WI38 (cell line): ENCODE results near the gene FNDC7.
"Not testable (repeated sequence)": the region's sequence is repeated elsewhere in the genome, so short reads cannot be mapped to it uniquely, and the experiment has no call there.

ENCODE experiments used
- H3K4me3 ChIP-seq: 2 replicates; pipeline ENCODE4 v1.5.1; 2011; ENCODE audit warnings: low read depth, mild to moderate bottlenecking, control low read depth, low read length
- CTCF ChIP-seq: IDR thresholded peaks from 2 replicates; pipeline ENCODE4 v1.5.1; 2012; ENCODE audit warnings: low read depth, mild to moderate bottlenecking, control low read depth, low read length

Gene FNDC7

GRCh38 chr1:108701176-108701849 lies 11.4 kb upstream of the FNDC7 start:
- no peak overlapping the region for H3K4me3 ChIP-seq
- TF ChIP-seq CTCF = no peak

GRCh38 chr1:108702109-108702508 lies 10.6 kb upstream of the FNDC7 start:
- H3K4me3 ChIP-seq = not testable (repeated sequence)

- no peak overlapping the region for H3K4me3 ChIP-seq
- no peak for TF ChIP-seq CTCF
These were observed 8.8 kb upstream of the FNDC7 start for GRCh38 chr1:108703939-108704338.

GRCh38 chr1:108704496-108704895 lies 8.2 kb upstream of the FNDC7 start:
- H3K4me3 ChIP-seq = no peak overlapping the region
- TF ChIP-seq CTCF = no peak

- H3K4me3 ChIP-seq = no peak overlapping the region
- TF ChIP-seq CTCF = no peak
These were observed 6.1 kb upstream of the FNDC7 start for GRCh38 chr1:108706643-108707042.

- no peak overlapping the region for H3K4me3 ChIP-seq
- TF ChIP-seq CTCF = no peak
These were observed 3.7 kb upstream of the FNDC7 start for GRCh38 chr1:108708691-108709660.

GRCh38 chr1:108715932-108716331 lies 3.2 kb downstream of the FNDC7 start:
- TF ChIP-seq CTCF = no peak
- no peak overlapping the region for H3K4me3 ChIP-seq
